HepG2 (cell line): ENCODE results near the gene PRKAR2B.

ENCODE experiments used
- CBX5 ChIP-seq: sonication (generic); formaldehyde crosslinking; IDR thresholded peaks from 2 replicates; pipeline ENCODE4 v1.4.0; 2020; ENCODE audit warnings: missing genetic modification reagents, borderline replicate concordance
- CHD2 ChIP-seq: IDR thresholded peaks from 2 replicates; pipeline ENCODE4 v1.6.1; 2011; ENCODE audit warnings: low read depth, low read length, improper control_type of control experiment
- CTCF ChIP-seq: sonication (generic); formaldehyde crosslinking; IDR thresholded peaks from 2 replicates; pipeline ENCODE4 v1.5.0; 2020; ENCODE audit warnings: mild to moderate bottlenecking, missing genetic modification reagents, moderate library complexity
- ETV6 ChIP-seq: sonication (generic); formaldehyde crosslinking; conservative IDR thresholded peaks from 2 replicates; pipeline ENCODE4 v1.4.0; 2020; ENCODE audit warnings: missing genetic modification reagents
- PHF8 ChIP-seq: sonication (generic); formaldehyde crosslinking; IDR thresholded peaks from 2 replicates; pipeline ENCODE4 v1.5.0; 2020; ENCODE audit warnings: missing genetic modification reagents
- POLR2AphosphoS2 ChIP-seq: IDR thresholded peaks from 2 replicates; pipeline ENCODE4 v1.6.1; 2011; ENCODE audit warnings: low read depth, low read length, improper control_type of control experiment
- ZBTB26 ChIP-seq: IDR thresholded peaks from 2 replicates; pipeline ENCODE4 v1.6.1; 2016; ENCODE audit warnings: missing compliant biosample characterization, missing genetic modification reagents, borderline replicate concordance
- ZBTB33 ChIP-seq: sonication (generic); formaldehyde crosslinking; IDR thresholded peaks from 2 replicates; pipeline ENCODE4 v1.4.0; 2020; ENCODE audit warnings: missing genetic modification reagents
- ZNF496 ChIP-seq: sonication (generic); formaldehyde crosslinking; IDR thresholded peaks from 2 replicates; pipeline ENCODE4 v1.8.1; 2023; ENCODE audit warnings: mild to moderate bottlenecking, moderate library complexity, missing genetic modification reagents; ENCODE audit not compliant: insufficient replicate concordance
- ZNF687 ChIP-seq: sonication (generic); formaldehyde crosslinking; IDR thresholded peaks from 2 replicates; pipeline ENCODE4 v1.5.1; 2020; ENCODE audit warnings: mild to moderate bottlenecking, missing genetic modification reagents, moderate library complexity
- ZNF709 ChIP-seq: sonication (generic); formaldehyde crosslinking; IDR thresholded peaks from 2 replicates; pipeline ENCODE4 v1.5.0; 2020; ENCODE audit warnings: mild to moderate bottlenecking, missing genetic modification reagents

GRCh38 chr7:107168233-107169119 is 124.0 kb downstream of the PRKAR2B start, which contains the start of gene HBP1:
- TF ChIP-seq ZBTB26 (no peak), ETV6 (no peak), ZNF687 (CRISPR knock-in tag) (peak; percentile 67), CHD2 (peak; percentile 71; the same call in 1 of the 2 replicates), CTCF (no peak), ZNF496 (CRISPR knock-in tag) (no peak), ZNF709 (no peak), PHF8 (CRISPR knock-in tag) (peak; percentile 20; the same call in 1 of the 2 replicates), CBX5 (CRISPR knock-in tag) (no peak), POLR2AphosphoS2 (no peak), ZBTB33 (CRISPR knock-in tag) (no peak)
